Liver (tissue), 9 donors: Measurements from ENCODE around the gene SMC6. TPM values are rescaled to one million over a fixed set of nuclear protein-coding genes. Genes with fewer than 3 reads are reported as not detected.

Experiments used
- DNase-seq: peaks from one replicate; pipeline ENCODE4 v3.0.0-alpha.2; 2017; ENCODE audit warnings: low spot score
- H3K27ac ChIP-seq, 2 donors: one replicate each; pipeline ENCODE4 v1.7.0; 2013; ENCODE audit warnings: inconsistent platforms in 2 of 2, low read length in 2 of 2, control low read depth in 1 of 2, low read depth in 1 of 2, mild to moderate bottlenecking in 1 of 2
- H3K27me3 ChIP-seq, 4 donors: one replicate each; pipeline versions ENCODE4 v1.6.1 to v1.7.0; 2013; ENCODE audit warnings: low read length in 3 of 4, inconsistent platforms in 1 of 4, mild to moderate bottlenecking in 1 of 4, moderate library complexity in 1 of 4; ENCODE audit not compliant: control insufficient read depth in 4 of 4, insufficient read depth in 4 of 4
- H3K36me3 ChIP-seq, 4 donors: one replicate each; pipeline versions ENCODE4 v1.6.1 to v1.7.0; 2013; ENCODE audit warnings: low read length in 3 of 4, mild to moderate bottlenecking in 3 of 4, low read depth in 1 of 4, moderate library complexity in 1 of 4; ENCODE audit not compliant: control insufficient read depth in 4 of 4, insufficient read depth in 3 of 4
- H3K4me1 ChIP-seq, 4 donors: one replicate each; pipeline versions ENCODE4 v1.6.1 to v1.7.0; 2013; ENCODE audit warnings: low read length in 3 of 4, mild to moderate bottlenecking in 3 of 4, moderate library complexity in 1 of 4; ENCODE audit not compliant: control insufficient read depth in 4 of 4, insufficient read depth in 4 of 4
- H3K4me3 ChIP-seq, 3 donors: one replicate each; pipeline versions ENCODE4 v1.6.1 to v1.7.0; 2013; ENCODE audit warnings: low read length in 3 of 3, control low read depth in 1 of 3, low read depth in 1 of 3, mild to moderate bottlenecking in 1 of 3
- H3K9ac ChIP-seq, 2 donors: one replicate each; pipeline ENCODE4 v1.7.0; 2013; ENCODE audit warnings: low read length in 2 of 2, mild to moderate bottlenecking in 2 of 2, moderate library complexity in 2 of 2, control low read depth in 1 of 2, low read depth in 1 of 2
- H3K9me3 ChIP-seq, 4 donors: one replicate each; pipeline versions ENCODE4 v1.6.1 to v1.7.0; 2013; ENCODE audit warnings: low read length in 3 of 4; ENCODE audit not compliant: control insufficient read depth in 4 of 4
- EGR1 ChIP-seq, 2 donors: IDR thresholded peaks; 2 replicates each; pipeline ENCODE4 v1.6.1; 2016 to 2018; ENCODE audit warnings: antibody characterized with exemption in 2 of 2, low read depth in 2 of 2
- FOXA1 ChIP-seq: IDR thresholded peaks from 2 replicates; pipeline ENCODE4 v1.6.1; 2016; ENCODE audit warnings: antibody characterized with exemption
- FOXA2 ChIP-seq: IDR thresholded peaks from 2 replicates; pipeline ENCODE4 v1.6.1; 2016; ENCODE audit warnings: antibody characterized with exemption
- GABPA ChIP-seq, 2 donors: IDR thresholded peaks in 1 of 2; conservative IDR thresholded peaks in 1 of 2; 2 replicates each; pipeline ENCODE4 v1.6.1; 2016; ENCODE audit warnings: antibody characterized with exemption in 2 of 2, mild to moderate bottlenecking in 1 of 2, moderate library complexity in 1 of 2
- HNF4A ChIP-seq, 2 donors: conservative IDR thresholded peaks; 2 replicates each; pipeline ENCODE4 v1.6.1; 2016; ENCODE audit warnings: antibody characterized with exemption in 2 of 2, mild to moderate bottlenecking in 2 of 2
- JUND ChIP-seq, 2 donors: IDR thresholded peaks; 2 replicates each; pipeline ENCODE4 v1.6.1; 2016; ENCODE audit warnings: antibody characterized with exemption in 2 of 2
- NR2F2 ChIP-seq: IDR thresholded peaks from 2 replicates; pipeline ENCODE4 v1.6.1; 2016; ENCODE audit warnings: antibody characterized with exemption
- RAD21 ChIP-seq, 2 donors: IDR thresholded peaks; 2 replicates each; pipeline ENCODE4 v1.6.1; 2016; ENCODE audit warnings: antibody characterized with exemption in 2 of 2, mild to moderate bottlenecking in 2 of 2
- RXRA ChIP-seq, 2 donors: IDR thresholded peaks; 2 replicates each; pipeline ENCODE4 v1.6.1; 2017 to 2018; ENCODE audit warnings: antibody characterized with exemption in 2 of 2, mild to moderate bottlenecking in 1 of 2
- SP1 ChIP-seq: IDR thresholded peaks from 2 replicates; pipeline ENCODE4 v1.6.1; 2018; ENCODE audit warnings: antibody characterized with exemption, mild to moderate bottlenecking
- TAF1 ChIP-seq: conservative IDR thresholded peaks from 2 replicates; pipeline ENCODE4 v1.6.1; 2016; ENCODE audit warnings: antibody characterized with exemption, mild to moderate bottlenecking
- YY1 ChIP-seq: IDR thresholded peaks from 2 replicates; pipeline ENCODE4 v1.6.1; 2016; ENCODE audit warnings: antibody characterized with exemption, mild to moderate bottlenecking
- WGBS: extraction: QIAGEN DNeasy Blood & Tissue Kit; methylation state at CpG from one replicate; pipeline ENCODE4 v1.1.7; 2013; 5-methylcytosine and 5-hydroxymethylcytosine counted together
- polyA plus RNA-seq, 2 donors: library from polyadenylated mRNA; stranded (reverse) in 1 of 2; unstranded in 1 of 2; fragments of 200-250 nt in 1 of 2; fragments of >200 nt in 1 of 2; fragmentation: Nextera tagmentation in 1 of 2; extraction: Ambion mirVana in 1 of 2; gene quantifications; one replicate each; pipeline versions ENCODE4 v1.2.1 to v1.2.3, GENCODE V29; 2013 to 2015
- total RNA-seq, 2 donors: library from RNA; depleted of rRNA; stranded (reverse); fragments of >200 nt; gene quantifications; one replicate each; pipeline ENCODE4 v1.2.3, GENCODE V29; 2014
- TF ChIP-seq, protein P1 (sequence below): fragments of 150-350 bp; IDR thresholded peaks from 2 replicates; pipeline ENCODE4 v1.5.1; 2017; ENCODE audit warnings: improper control_type of control experiment, low read depth, low read length; ENCODE audit not compliant: missing input control
- TF ChIP-seq, protein P2 (sequence below): IDR thresholded peaks from 2 replicates; pipeline ENCODE4 v1.6.1; 2016; ENCODE audit warnings: antibody characterized with exemption
- TF ChIP-seq, protein P3 (sequence below): IDR thresholded peaks from 2 replicates; pipeline ENCODE4 v1.6.1; 2016; ENCODE audit warnings: antibody characterized with exemption
- TF ChIP-seq, protein P4 (sequence below): IDR thresholded peaks from 2 replicates; pipeline ENCODE4 v1.6.1; 2016; ENCODE audit warnings: antibody characterized with exemption
- TF ChIP-seq, protein P5 (sequence below): IDR thresholded peaks from 2 replicates; pipeline ENCODE4 v1.6.1; 2016; ENCODE audit warnings: antibody characterized with exemption, mild to moderate bottlenecking
- donor health status: healthy.
- donor health status: healthy.
- donor health status: healthy.
- donor health status: healthy.
- donor health status: healthy.

The SMC6 gene
- total and polyA plus RNA-seq, 4 donors: 2.6 to 22.3 (median 11.0) TPM

DNA sequence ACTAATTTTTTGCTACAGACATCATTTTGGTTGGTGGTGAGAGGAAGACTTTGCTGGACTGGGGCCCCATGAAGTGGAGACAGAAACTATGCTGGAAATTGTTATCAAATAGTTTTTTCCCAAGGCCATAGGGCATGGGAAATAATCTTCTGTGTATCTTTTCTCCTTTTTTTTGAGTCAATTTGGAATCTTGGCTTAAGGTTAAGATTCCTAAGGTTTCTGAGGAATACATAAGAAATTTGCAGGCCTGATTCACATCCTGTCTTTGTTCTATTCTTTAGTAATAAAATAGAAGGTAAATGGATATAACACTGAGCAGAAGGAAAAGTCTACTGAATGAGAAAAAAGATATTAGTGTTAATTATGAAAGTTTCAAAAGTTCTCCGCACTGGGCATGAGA, 16.6 kb downstream of the SMC6 start:
- peaks cover 0 to 3% (median 0%) of the 10 kb centered on the region in 4 donors for H3K4me1 ChIP-seq
- WGBS: 88% methylated on average over 1 of the region's 1 CpG
- H3K9me3 ChIP-seq: no peaks in the 10 kb centered on the region
- no peak overlapping the region for H3K9ac ChIP-seq
- H3K36me3 ChIP-seq: peaks cover 3 to 53% (median 38%) of the 10 kb centered on the region in 4 donors
- DNase-seq: no peak
- TF ChIP-seq TAF1: no peak
- TF ChIP-seq, protein P1, sequence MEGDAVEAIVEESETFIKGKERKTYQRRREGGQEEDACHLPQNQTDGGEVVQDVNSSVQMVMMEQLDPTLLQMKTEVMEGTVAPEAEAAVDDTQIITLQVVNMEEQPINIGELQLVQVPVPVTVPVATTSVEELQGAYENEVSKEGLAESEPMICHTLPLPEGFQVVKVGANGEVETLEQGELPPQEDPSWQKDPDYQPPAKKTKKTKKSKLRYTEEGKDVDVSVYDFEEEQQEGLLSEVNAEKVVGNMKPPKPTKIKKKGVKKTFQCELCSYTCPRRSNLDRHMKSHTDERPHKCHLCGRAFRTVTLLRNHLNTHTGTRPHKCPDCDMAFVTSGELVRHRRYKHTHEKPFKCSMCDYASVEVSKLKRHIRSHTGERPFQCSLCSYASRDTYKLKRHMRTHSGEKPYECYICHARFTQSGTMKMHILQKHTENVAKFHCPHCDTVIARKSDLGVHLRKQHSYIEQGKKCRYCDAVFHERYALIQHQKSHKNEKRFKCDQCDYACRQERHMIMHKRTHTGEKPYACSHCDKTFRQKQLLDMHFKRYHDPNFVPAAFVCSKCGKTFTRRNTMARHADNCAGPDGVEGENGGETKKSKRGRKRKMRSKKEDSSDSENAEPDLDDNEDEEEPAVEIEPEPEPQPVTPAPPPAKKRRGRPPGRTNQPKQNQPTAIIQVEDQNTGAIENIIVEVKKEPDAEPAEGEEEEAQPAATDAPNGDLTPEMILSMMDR: no peak
- no peak for TF ChIP-seq NR2F2
- TF ChIP-seq FOXA1: no peak
- TF ChIP-seq, protein P2, sequence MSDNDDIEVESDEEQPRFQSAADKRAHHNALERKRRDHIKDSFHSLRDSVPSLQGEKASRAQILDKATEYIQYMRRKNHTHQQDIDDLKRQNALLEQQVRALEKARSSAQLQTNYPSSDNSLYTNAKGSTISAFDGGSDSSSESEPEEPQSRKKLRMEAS: no peak
- TF ChIP-seq, protein P3, sequence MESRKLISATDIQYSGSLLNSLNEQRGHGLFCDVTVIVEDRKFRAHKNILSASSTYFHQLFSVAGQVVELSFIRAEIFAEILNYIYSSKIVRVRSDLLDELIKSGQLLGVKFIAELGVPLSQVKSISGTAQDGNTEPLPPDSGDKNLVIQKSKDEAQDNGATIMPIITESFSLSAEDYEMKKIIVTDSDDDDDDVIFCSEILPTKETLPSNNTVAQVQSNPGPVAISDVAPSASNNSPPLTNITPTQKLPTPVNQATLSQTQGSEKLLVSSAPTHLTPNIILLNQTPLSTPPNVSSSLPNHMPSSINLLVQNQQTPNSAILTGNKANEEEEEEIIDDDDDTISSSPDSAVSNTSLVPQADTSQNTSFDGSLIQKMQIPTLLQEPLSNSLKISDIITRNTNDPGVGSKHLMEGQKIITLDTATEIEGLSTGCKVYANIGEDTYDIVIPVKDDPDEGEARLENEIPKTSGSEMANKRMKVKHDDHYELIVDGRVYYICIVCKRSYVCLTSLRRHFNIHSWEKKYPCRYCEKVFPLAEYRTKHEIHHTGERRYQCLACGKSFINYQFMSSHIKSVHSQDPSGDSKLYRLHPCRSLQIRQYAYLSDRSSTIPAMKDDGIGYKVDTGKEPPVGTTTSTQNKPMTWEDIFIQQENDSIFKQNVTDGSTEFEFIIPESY: no peak
- no peak for TF ChIP-seq FOXA2
- no peak for TF ChIP-seq EGR1 (IDR thresholded peaks at IDR 0.05; ENCODE audit: low read depth in 2 of 2)
- TF ChIP-seq RAD21 (IDR thresholded peaks at IDR 0.05): no peak
- no peak for TF ChIP-seq HNF4A (conservative IDR thresholded peaks at IDR 0.05)
- TF ChIP-seq YY1: no peak
- TF ChIP-seq, protein P4, sequence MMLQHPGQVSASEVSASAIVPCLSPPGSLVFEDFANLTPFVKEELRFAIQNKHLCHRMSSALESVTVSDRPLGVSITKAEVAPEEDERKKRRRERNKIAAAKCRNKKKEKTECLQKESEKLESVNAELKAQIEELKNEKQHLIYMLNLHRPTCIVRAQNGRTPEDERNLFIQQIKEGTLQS: no peak
- TF ChIP-seq JUND (IDR thresholded peaks at IDR 0.05): no peak
- no peak for TF ChIP-seq GABPA (IDR thresholded peaks at IDR 0.05 in 1 of 2, conservative IDR thresholded peaks at IDR 0.05 in 1 of 2)
- no peak overlapping the region for H3K27ac ChIP-seq
- H3K27me3 ChIP-seq: no peaks in the 10 kb centered on the region
- no peak overlapping the region for H3K4me3 ChIP-seq

DNA sequence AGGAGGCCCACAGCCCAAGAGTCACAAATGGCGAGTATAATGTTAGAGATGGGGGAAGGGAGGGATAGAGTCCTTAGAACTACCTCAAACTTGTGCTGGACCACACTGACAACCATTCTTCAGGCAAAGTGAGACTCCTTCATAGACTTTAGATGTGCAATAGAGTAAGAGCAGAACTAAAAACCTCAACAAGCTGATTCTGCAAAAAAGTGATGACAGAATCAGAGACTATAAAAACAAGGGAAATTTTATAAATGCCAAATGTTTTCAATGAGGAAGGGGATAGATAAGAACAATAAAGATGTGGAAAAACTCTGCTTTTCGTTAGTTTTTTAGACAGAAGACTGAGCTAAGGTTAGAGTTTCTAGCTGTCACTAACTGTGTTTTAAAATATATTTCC, 17.7 kb downstream of the SMC6 start:
- no peaks in the 10 kb centered on the region for H3K27me3 ChIP-seq
- no peak for DNase-seq
- H3K27ac ChIP-seq: no peak overlapping the region
- 97% methylated on average over 2 of the region's 2 CpGs for WGBS
- TF ChIP-seq SP1 (no peak), RXRA (IDR thresholded peaks at IDR 0.05) (no peak), HNF4A (conservative IDR thresholded peaks at IDR 0.05) (no peak), GABPA (IDR thresholded peaks at IDR 0.05 in 1 of 2, conservative IDR thresholded peaks at IDR 0.05 in 1 of 2) (no peak), JUND (IDR thresholded peaks at IDR 0.05) (no peak), RAD21 (IDR thresholded peaks at IDR 0.05) (no peak), NR2F2 (no peak), FOXA1 (no peak), YY1 (no peak), TAF1 (no peak)
- TF ChIP-seq, protein P4: no peak
- TF ChIP-seq, protein P5, sequence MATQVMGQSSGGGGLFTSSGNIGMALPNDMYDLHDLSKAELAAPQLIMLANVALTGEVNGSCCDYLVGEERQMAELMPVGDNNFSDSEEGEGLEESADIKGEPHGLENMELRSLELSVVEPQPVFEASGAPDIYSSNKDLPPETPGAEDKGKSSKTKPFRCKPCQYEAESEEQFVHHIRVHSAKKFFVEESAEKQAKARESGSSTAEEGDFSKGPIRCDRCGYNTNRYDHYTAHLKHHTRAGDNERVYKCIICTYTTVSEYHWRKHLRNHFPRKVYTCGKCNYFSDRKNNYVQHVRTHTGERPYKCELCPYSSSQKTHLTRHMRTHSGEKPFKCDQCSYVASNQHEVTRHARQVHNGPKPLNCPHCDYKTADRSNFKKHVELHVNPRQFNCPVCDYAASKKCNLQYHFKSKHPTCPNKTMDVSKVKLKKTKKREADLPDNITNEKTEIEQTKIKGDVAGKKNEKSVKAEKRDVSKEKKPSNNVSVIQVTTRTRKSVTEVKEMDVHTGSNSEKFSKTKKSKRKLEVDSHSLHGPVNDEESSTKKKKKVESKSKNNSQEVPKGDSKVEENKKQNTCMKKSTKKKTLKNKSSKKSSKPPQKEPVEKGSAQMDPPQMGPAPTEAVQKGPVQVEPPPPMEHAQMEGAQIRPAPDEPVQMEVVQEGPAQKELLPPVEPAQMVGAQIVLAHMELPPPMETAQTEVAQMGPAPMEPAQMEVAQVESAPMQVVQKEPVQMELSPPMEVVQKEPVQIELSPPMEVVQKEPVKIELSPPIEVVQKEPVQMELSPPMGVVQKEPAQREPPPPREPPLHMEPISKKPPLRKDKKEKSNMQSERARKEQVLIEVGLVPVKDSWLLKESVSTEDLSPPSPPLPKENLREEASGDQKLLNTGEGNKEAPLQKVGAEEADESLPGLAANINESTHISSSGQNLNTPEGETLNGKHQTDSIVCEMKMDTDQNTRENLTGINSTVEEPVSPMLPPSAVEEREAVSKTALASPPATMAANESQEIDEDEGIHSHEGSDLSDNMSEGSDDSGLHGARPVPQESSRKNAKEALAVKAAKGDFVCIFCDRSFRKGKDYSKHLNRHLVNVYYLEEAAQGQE: no peak
- TF ChIP-seq, protein P3: no peak
- peaks cover 3 to 59% (median 45%) of the 10 kb centered on the region in 4 donors for H3K36me3 ChIP-seq
- H3K9ac ChIP-seq: no peak overlapping the region
- no peak overlapping the region for H3K4me3 ChIP-seq
- H3K9me3 ChIP-seq: no peaks in the 10 kb centered on the region
- H3K4me1 ChIP-seq: peaks cover 0 to 3% (median 0%) of the 10 kb centered on the region in 4 donors
